Activated CD4-positive, alpha-beta T cell treated with anti-CD3 and anti-CD28 coated beads, Interleukin-2, amount 50 U/mL, for 4 hours (primary cell): Measurements from ENCODE around the gene MACF1.
"Not testable (repeated sequence)": the region's sequence is repeated elsewhere in the genome, so short reads cannot be mapped to it uniquely, and the experiment has no call there.

Experiments used
- DNase-seq, 2 experiments: peaks; one replicate each; pipeline ENCODE4 v3.0.0-alpha.2; 2020

MACF1 gene

DNA sequence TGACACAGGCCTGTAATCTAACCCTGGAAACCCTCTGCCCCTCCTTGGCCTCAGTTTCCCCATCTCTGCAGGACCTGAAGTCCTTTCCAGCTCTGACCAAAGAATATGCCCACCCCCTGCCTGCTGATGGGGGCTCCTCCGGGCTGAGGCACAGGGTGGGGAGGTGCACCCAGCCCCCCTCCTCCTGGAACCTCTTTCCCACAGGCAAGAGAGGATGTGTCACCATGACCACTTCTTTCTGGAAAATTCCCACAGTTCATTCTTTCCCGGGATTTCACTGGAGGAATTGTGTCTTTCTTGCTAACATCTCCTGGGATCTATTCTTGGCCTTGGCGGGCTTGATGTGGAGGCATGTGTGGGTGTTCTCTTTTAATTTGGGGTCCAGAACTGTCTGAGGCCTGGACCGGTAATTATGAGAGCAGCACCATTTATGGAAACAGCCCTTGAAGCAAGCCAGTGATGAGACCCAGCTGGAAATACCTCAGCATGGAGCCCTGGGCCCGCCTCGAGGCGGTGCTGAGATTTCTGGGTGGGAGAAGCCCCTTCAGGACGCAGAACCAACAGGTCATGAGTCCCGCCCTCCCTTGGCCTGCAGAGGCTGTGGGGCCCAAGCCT lies 293.7 kb downstream of the MACF1 start:
- not testable (repeated sequence) for DNase-seq

DNA sequence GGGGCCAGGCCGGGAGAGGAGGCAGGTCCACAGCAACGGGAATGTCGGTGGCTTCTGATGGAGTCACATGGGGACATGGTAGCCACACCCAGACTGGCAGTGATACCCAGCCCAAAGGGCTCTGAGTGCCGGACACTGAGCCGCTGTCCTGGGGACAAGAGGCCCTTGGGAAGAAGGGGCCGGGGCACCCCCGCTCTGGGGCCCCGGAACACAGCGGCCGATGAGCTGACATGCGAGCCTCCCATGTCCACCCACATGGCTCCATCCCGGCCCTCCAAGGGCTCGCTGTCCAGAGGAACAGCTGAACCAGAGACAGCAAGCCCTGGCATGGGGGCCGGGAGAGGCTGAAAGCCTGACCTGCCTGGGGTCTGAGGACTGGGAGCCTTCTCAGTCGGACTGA lies 294.3 kb downstream of the MACF1 start:
- DNase-seq = not testable (repeated sequence)

DNA sequence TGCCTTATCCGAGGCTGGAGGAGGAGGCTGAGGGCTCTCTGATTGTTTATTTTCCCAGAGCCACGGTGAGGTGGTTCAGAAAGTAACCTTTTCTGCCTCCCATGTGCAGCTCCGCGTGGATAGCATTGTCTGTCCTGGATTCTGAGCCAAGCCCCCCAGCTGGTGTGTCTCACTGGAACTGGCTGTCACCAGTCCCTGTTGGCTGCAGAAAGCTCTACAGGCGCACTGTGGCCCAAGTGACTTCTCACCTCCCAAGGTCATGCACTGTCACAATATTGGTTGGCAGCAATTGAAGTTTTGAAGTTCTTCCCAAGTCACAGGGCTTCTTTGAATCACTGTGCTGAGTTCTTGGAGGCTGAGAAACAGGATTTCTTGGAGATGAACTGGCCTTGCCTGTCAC lies 295.2 kb downstream of the MACF1 start:
- no peak for DNase-seq

DNA sequence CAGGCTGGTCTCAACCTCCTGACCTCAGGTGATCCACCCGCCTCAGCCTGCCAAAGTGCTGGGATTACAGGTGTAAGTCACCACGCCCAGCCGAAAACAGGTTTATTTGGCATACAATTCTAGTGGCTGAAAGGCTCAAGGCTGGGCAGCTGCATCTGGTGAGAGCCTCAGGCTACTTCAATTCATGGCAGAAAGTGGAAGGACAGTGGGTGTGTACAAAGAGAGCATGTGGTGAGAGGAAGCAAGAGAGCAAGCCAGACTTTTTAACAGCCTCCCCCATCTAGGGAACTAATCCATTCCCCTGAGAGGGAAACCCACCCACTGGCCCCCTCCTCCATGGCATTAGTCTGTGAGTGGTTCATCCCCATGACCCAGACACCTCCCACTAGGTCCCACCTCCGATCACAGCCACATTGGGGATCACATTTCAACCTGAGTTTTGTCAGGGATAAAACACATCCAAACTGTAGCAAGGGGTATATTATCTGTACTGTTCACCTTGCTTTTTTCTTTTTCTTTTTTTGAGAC lies 296.4 kb downstream of the MACF1 start:
- DNase-seq = no peak

DNA sequence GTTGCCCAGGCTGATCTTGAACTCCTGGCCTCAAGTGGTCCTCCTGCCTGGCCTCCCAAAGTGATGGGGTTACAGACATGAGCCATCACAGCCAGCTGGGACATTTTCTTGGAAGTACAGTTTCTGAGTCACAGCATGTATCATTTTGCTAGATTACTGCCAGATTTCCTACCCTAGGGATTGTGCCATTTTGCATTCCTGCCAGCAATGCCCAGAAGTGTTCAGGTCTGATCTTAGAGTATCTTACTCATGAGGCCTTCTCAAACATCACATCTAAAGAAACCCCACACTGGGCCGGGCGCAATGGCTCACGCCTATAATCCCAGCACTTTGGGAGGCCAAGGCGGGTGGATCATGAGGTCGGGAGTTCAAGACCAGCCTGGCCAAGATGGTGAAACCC lies 297.2 kb downstream of the MACF1 start:
- no peak for DNase-seq

DNA sequence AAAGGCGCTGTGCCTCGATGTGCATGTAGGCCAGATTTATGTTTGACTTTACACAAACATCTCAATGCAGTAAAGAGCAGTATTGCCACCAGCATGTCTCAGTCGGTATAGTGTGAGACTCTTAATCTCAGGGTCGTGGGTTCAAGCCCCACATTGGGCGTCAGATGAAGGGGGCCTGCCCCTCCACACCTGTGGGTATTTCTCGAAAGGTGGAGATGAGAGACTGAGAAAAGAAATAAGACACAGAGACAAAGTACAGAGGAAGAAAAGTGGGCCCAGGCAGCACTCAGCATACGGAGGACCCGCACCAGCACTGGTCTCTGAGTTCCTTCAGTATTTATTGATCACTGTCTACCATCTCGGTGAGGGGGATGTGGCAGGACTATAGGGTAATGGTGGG lies 299.9 kb downstream of the MACF1 start:
- DNase-seq = not testable (repeated sequence)

DNA sequence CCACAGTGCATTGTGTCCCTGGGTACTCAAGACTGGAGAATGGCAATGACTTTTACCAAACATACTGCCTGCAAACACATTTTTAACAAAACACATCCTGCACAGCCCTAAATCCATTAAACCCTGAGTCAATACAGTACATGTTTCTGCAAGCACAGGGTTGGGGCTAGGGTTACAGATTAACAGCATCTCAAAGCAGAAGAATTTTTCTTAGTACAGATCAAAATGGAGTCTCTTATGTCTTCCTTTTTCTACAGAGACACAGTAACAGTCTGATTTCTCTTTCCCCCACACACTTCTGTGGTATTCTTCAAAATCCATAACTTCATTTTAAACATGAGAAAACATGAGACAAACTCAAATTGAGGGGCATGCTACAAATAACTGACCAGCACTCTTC lies 300.8 kb downstream of the MACF1 start:
- DNase-seq = no peak

DNA sequence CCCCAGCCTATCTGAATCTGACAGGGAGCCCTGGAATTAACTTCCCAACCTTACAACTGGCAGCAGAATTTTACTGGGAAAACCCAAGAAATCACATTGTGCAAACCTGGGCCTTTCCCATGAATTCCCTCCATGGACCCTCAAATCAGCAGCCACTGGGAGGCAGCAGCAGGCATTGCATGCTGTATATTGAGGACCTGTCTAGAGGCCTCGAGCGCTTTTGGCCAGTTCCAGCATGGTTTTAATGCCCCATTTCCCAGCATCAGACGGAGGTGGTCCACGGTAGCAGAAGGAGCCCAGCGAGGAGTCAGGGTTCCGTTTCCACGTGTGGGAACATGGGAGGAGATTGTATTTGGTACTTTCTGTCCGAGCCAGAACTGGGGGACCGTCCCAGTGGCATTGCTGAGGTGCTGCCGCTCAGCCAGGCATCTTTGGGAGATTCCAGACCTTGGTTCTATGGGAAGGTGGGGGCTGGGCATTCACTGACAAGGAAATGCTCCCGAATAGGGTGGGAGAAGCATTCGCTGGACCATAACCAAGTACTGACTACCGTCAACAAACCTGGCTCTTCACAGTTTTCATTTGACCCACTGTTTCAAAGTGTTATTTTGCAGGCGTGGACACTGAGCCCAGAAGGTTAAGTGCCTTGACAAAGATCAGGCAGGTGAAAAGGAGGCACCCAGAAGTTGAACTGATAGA lies 302.9 kb downstream of the MACF1 start:
- DNase-seq = no peak

DNA sequence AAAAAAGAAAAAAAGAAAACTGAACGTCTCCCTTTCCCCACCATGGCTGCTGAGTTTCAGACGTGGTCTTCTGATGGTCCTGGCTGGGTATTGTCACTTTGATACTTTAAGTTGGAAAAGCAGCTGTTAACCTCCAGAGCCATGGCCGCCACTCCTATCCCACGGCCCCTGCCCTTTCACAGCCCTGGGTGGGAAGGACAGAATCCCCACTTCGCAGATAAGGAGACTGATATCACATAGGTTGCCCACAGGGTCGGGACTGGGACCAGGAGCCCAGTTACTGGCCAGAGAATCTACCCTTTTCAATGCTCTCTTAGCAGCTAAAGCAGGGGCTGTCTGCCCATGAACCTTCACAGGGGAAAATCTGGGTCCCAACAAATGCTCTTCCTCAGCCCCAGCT lies 303.8 kb downstream of the MACF1 start:
- no peak for DNase-seq

DNA sequence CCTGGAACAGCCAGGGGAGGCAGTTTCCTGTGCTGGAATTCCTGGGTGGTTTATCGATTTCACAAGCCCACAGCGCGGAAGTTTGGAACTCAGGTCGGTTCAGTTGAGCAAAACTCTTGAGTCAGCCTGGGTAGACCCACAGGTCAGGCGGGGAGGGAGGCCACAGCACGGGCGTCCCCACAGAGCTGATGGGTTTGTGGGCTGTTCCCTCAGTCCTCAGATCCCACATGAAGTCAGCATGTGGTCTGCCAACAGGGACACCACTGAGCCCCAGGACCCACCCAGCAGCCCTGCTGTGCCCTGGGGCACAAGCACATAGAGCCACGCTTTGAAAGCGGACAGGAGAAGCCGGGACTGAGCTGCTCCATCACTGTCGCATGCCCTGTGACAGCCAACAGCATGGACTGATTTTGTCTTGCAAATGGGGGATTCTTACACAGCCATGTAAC lies 304.4 kb downstream of the MACF1 start:
- no peak for DNase-seq

DNA sequence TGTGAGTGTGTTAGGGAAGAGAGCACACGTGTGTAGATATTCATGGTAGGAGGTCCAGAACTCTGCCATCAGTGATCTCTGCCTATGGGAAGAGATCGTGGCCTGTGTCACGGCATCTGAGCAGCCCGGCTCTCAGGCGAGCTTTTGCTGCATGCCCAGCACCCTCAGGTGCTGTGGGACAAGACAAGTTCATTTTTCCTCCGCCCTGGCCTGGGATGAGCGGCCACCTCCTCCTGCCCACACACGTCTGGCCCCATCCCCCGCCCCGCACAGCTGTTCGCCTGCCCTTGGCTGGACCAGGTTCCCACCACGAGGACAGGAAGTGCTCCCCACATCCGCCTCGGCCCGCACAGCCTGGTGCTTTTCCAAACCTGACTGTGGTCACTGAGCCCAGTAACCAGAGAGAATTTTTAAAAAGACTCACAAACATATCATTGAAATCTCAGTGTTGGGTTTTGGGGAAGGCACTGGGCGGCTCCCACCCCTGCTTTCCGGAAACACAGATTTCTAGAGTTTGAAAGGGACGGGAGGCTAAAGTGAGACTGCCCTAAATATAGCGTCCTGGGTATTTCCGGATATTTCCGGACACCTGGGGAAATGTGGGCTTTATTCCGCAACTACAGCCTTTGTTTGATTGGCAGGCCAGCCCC lies 305.0 kb downstream of the MACF1 start:
- DNase-seq = no peak

DNA sequence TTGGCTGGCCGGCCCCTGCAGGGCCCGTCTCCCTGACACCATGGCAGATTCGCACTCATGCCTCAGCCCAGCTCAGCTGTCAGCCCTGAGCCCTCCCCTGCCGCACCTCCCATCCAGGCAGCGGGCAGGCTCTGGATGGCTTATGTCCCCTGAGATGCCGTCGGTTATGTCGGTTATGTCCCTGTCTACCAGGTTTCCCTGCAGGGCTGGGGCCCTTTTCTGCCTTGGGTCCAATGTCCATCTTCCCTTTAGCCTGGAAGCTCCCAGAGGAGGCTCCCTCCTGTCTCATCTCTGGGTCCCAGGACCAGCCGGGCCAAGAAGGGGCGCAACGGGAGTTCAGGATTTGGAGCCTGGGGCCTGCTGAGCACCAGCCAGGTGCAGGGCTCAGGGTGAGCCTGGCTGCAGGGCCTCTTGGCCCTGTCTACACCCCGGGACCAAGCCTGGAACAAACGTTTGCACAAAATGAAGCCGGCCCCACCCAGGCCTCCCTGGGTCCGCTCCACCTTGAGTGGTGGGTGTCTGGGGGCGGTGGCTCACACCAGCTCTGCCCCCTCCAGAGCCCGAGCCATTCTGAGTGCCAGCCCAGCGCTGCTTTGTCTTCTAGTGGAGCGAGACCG lies 306.2 kb downstream of the MACF1 start:
- not testable (repeated sequence) for DNase-seq

DNA sequence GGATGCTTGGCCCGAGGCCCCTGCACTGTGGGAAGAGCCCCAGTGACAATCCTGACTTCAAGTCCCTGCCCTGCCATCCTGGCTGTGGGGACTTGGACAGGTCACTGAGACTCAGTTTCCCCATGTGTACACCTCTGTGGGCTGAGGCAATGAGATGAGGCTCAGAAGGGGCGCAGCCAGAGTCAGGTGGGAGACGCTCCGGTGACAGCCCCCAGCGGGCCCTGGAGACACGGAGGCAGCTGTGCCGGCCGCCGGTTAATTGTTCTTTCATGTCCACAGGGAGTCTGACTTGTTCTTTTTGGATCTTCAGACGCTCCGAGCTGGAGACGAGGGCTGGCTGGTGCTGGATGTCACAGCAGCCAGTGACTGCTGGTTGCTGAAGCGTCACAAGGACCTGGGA lies 307.0 kb downstream of the MACF1 start:
- not testable (repeated sequence) for DNase-seq

DNA sequence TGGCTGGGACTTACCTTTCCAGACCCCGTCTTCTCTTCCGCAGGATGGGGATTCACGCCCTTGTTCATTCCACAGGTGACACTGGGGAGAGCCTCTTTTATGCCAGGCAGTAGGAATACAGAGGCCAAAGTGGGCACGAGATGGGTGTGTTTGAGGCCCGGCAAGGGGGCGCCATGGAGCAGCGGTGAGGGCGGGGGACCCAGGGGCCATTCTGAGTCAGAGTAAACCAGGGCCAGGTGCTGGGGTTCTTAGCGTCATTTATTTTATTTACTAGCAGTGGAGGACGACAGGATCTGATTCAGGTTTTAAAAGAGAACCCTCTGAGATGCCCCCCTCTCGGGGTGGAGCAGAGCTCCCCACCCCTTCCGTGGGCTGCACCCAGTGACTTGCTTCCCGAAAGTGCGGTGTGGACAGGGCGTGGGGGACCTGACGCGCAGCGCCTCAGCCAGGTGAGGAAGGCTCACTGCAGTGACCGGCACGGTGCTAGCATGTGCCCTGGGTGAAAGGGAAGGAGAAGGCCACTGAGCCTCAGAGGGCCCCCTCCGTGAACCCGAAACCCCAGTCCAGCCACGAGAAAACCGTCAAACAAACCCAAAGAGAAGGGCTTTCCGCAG lies 307.8 kb downstream of the MACF1 start:
- not testable (repeated sequence) for DNase-seq

DNA sequence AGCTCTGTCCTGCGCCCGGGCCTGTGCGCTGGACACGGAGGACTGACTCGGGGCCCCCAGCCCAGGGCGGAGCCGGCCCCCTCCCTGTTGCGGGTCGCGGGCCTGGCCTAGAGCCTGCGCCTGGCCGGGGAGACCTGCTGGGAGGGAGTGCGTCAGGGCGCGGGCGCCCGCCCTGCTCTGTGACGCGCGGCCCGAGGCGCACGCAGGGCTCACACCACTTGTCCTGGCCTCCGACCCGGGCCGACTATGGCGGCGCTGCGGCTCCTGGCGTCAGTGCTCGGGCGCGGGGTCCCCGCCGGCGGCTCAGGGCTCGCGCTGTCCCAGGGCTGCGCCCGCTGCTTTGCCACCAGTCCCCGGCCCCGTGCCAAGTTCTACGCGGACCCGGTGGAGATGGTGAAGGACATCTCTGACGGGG lies 310.2 kb downstream of the MACF1 start:
- DNase-seq = not testable (repeated sequence)

DNA sequence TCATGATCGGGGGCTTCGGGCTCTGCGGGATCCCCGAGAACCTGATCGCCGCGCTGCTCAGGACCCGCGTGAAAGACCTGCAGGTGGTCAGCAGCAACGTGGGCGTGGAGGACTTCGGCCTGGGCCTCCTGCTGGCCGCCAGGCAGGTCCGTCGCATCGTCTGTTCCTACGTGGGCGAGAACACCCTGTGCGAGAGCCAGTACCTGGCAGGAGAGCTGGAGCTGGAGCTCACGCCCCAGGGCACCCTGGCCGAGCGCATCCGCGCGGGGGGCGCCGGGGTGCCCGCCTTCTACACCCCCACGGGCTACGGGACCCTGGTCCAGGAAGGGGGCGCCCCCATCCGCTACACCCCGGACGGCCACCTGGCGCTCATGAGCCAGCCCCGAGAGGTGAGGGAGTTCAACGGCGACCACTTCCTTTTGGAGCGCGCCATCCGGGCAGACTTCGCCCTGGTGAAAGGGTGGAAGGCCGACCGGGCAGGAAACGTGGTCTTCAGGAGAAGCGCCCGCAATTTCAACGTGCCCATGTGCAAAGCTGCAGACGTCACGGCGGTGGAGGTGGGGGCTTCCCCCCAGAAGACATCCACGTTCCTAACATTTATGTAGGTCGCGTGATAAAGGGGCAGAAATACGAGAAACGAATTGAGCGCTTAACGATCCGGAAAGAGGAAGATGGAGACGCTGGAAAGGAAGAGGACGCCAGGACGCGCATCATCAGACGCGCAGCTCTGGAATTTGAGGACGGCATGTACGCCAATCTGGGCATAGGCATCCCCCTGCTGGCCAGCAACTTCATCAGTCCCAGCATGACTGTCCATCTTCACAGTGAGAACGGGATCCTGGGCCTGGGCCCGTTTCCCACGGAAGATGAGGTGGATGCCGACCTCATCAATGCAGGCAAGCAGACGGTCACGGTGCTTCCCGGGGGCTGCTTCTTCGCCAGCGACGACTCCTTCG lies 310.9 kb downstream of the MACF1 start:
- DNase-seq = peak in 1 of 2 experiments; percentile 21

DNA sequence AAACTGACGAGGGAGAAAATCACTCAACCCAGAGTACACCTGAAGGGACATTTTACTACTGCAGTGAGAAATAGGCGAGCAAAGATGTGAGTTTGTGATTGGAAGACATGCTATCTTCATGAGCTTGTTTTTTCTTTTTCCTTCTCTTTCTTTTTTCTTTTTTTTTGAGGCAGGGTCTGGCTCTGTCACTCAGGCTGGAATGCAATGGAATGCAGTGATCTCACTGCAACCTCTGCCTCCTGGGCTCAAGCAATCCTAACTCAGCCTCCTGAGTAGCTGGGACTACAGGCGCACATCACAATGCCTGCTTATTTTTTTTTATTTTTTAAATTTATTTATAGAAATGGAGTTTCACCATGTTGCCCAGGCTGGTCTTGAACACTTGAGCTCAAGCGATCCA lies 312.3 kb downstream of the MACF1 start:
- not testable (repeated sequence) for DNase-seq

DNA sequence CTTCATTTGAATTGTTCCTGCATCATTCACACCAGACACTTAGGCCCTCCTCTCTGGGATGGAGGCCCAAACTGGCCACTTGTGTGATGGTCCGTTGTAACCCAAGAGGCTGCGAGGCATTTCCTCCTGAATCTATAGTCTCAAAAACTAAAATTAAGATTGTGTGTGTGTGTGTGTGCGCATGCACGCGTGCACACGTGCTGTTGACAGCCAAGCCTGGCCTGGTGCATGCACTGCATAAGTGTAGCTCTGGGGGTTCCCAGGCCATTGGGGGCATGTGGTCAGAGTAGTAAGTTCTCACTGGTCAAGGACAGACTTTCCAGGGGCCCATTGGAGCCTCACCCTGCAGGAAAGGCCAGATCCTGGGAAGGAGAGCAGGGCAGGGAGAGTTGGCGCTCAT lies 313.4 kb downstream of the MACF1 start:
- DNase-seq = not testable (repeated sequence)

DNA sequence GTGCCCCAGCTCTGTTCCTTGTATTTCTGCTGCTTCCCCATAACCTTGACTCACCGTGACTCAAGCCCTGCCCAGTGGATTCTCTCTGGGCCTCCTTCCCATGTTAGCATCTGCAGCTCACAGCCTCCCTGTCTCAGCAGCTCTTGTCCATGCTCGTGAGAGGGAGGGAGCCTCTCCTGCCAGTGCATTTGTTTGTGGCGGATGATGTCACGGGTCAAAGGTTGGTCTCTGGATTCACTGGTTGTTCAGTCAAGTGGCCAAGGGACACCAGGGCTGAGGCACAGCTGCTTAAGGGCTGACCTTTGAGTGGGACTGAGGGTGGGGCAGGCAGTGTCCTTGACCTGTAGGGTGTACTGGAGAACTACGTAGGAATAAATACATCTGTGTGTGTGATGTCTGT lies 314.9 kb downstream of the MACF1 start:
- DNase-seq = not testable (repeated sequence)

DNA sequence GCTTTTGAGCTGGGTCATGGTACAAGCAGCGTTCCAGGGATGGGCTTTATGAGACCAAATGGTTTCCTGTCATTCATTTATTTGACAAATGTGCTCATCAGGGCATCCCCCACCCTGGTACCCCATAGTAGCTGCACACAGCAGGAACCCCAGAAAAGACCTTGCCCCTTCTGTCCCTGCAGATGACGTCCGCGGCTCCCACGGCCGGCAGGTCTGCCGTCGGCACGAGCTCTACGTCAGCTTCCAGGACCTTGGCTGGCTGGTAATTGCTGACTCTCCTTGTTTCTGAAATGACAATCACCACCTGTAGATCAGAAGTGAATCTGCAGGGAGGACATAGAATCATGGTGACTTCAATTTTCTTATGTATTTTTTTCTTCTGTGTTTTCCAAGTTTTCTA lies 317.7 kb downstream of the MACF1 start:
- DNase-seq = not testable (repeated sequence)

DNA sequence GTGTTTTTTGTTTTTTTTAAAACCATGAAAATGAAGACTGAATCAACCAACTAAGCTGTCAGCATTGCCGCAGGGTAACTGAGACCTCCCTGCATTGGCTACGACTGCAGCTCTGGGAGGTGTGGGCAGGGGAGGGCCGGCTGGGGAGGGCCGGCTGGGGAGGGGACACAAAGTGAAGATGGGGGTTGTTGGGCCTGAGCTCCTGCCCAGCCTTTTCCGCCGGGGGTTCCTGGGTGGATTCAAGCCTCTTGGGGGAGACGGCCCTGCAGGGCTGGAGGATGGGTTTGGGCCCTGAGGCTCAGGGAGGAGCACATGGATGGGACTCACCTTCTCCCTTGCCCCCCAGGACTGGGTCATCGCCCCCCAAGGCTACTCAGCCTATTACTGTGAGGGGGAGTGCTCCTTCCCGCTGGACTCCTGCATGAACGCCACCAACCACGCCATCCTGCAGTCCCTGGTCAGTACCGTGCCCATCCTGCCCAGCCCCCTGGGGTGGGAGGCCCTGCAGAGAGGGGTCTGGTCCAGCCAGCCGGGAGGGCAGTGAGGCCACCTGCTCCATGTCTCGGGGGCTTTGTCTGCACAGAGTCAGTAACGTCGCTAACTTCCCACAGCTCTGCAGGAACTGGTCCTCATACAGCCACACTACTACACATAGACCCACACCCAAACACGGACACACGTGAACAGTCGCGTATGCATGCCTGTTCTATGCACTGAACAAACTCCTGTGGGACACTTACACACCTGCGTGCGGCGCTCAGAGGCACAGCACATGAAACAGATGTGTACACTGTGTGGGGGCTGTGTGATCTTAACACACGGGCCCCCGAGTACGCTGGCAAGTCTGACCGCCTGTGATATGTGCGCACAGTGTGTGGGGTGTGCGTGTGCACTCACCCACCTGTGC lies 318.4 kb downstream of the MACF1 start:
- DNase-seq = no peak
